Activated naive CD8-positive, alpha-beta T cell treated with anti-CD3 and anti-CD28 coated beads, Interleukin-2, amount 50 U/mL, for 24 hours (primary cell): Measurements from ENCODE around the gene CHERP.
"Not testable (repeated sequence)": the region's sequence is repeated elsewhere in the genome, so short reads cannot be mapped to it uniquely, and the experiment has no call there.

Experiments used
- ATAC-seq: fragments of 150-1000 bp; cut with Tn5 transposase; one replicate; pipeline ENCODE4 v1.10.0; 2021
- DNase-seq: peaks from one replicate; pipeline ENCODE4 v3.0.0; 2021
- H3K27ac Mint-ChIP-seq: one replicate; pipeline ENCODE4 v1.8.0; 2021; ENCODE audit warnings: mild to moderate bottlenecking, mixed read lengths
- H3K27me3 Mint-ChIP-seq: one replicate; pipeline ENCODE4 v1.8.0; 2021; ENCODE audit warnings: mixed read lengths
- H3K36me3 Mint-ChIP-seq: one replicate; pipeline ENCODE4 v1.8.0; 2021; ENCODE audit warnings: low read depth, mixed read lengths
- H3K4me1 Mint-ChIP-seq: one replicate; pipeline ENCODE4 v1.8.0; 2021; ENCODE audit warnings: mixed read lengths
- H3K4me3 Mint-ChIP-seq: one replicate; pipeline ENCODE4 v1.8.0; 2021; ENCODE audit warnings: mild to moderate bottlenecking, moderate library complexity, mixed read lengths
- H3K9me3 Mint-ChIP-seq: one replicate; pipeline ENCODE4 v1.8.0; 2021; ENCODE audit warnings: mixed read lengths

Gene CHERP

GRCh38 chr19:16521715-16522289 is 20.4 kb downstream of the CHERP start:
- no peaks in the 10 kb centered on the region for H3K4me1 Mint-ChIP-seq
- DNase-seq (no peak), ATAC-seq (no peak)
- H3K4me3 Mint-ChIP-seq: no peak overlapping the region
- H3K27ac Mint-ChIP-seq: no peak overlapping the region
- H3K36me3 Mint-ChIP-seq: peaks cover 47% of the 10 kb centered on the region
- no peaks in the 10 kb centered on the region for H3K27me3 Mint-ChIP-seq
- H3K9me3 Mint-ChIP-seq: no peaks in the 10 kb centered on the region

GRCh38 chr19:16520986-16521624 is 21.1 kb downstream of the CHERP start:
- no peaks in the 10 kb centered on the region for H3K4me1 Mint-ChIP-seq
- peaks cover 46% of the 10 kb centered on the region for H3K36me3 Mint-ChIP-seq
- ATAC-seq: no peak

GRCh38 chr19:16520074-16520973 is 21.9 kb downstream of the CHERP start:
- no peaks in the 10 kb centered on the region for H3K4me1 Mint-ChIP-seq
- ATAC-seq: no peak
- H3K4me3 Mint-ChIP-seq: no peak overlapping the region
- H3K27ac Mint-ChIP-seq: no peak overlapping the region
- H3K36me3 Mint-ChIP-seq: peaks cover 43% of the 10 kb centered on the region
- DNase-seq: no peak
- no peaks in the 10 kb centered on the region for H3K27me3 Mint-ChIP-seq
- no peaks in the 10 kb centered on the region for H3K9me3 Mint-ChIP-seq

More at GRCh38 chr19:16520986-16521624, 21.1 kb downstream of the CHERP start:
- Mint-ChIP-seq H3K4me3 (no peak overlapping the region), H3K9me3 (no peaks in the 10 kb centered on the region), H3K27me3 (no peaks in the 10 kb centered on the region), H3K27ac (no peak overlapping the region)
- no peak for DNase-seq

DNA sequence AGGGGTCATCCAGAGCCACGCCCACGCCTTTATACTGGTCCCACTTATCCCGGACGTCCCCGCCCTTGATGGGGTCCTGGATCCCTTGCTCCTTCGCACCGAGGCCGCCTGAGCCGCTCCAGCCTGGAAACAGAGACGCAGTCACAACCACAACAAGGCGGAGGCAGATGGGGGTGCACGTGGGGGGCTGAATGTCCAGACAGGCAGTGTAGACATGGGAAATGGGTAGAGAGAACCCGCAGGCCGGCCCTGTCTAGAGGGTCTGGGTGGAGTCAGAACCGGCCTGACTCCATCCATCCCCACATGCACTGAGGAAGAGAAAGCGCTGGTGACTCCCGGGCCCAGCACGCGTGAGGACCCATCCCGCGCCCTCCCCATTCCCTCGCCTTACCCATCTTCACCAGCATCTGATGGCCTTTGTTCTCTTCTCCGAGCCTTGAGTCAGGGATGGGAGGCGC is 23.0 kb downstream of the CHERP start:
- no peak for DNase-seq
- no peaks in the 10 kb centered on the region for H3K4me1 Mint-ChIP-seq
- H3K4me3 Mint-ChIP-seq: no peak overlapping the region
- no peaks in the 10 kb centered on the region for H3K9me3 Mint-ChIP-seq
- ATAC-seq: no peak
- peaks cover 43% of the 10 kb centered on the region for H3K36me3 Mint-ChIP-seq
- H3K27ac Mint-ChIP-seq: no peak overlapping the region
- H3K27me3 Mint-ChIP-seq: no peaks in the 10 kb centered on the region

- Mint-ChIP-seq H3K4me1 (no peaks in the 10 kb centered on the region), H3K9me3 (no peaks in the 10 kb centered on the region), H3K4me3 (no peak overlapping the region), H3K36me3 (peaks cover 37% of the 10 kb centered on the region), H3K27me3 (no peaks in the 10 kb centered on the region), H3K27ac (peak overlapping the region; percentile 35)
- DNase-seq (no peak), ATAC-seq (no peak)
Measured at GRCh38 chr19:16518483-16519229, 23.6 kb downstream of the CHERP start.

DNA sequence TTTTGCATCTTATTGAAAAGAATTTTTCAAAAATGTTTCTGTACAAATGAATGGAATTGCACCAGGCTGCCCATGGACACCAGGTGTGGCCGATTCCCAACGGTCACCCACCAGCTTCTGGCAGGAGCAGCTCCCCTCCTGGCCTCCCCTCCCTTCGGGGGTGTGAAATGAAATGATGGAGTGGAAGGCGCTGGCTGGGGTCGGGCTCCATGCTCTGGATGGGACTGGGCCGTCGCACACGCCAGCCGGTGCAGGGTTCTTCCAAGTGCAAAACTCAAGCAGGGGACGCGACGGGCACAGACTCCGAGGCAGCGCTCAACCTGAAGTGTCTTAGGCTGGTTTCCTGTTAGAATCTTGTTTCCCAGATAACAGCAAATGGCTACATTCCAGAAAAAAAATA is 24.2 kb downstream of the CHERP start:
- Mint-ChIP-seq H3K27ac (no peak overlapping the region), H3K4me3 (no peak overlapping the region), H3K36me3 (peaks cover 34% of the 10 kb centered on the region), H3K27me3 (no peaks in the 10 kb centered on the region), H3K4me1 (no peaks in the 10 kb centered on the region), H3K9me3 (no peaks in the 10 kb centered on the region)
- ATAC-seq (no peak), DNase-seq (no peak)

DNA sequence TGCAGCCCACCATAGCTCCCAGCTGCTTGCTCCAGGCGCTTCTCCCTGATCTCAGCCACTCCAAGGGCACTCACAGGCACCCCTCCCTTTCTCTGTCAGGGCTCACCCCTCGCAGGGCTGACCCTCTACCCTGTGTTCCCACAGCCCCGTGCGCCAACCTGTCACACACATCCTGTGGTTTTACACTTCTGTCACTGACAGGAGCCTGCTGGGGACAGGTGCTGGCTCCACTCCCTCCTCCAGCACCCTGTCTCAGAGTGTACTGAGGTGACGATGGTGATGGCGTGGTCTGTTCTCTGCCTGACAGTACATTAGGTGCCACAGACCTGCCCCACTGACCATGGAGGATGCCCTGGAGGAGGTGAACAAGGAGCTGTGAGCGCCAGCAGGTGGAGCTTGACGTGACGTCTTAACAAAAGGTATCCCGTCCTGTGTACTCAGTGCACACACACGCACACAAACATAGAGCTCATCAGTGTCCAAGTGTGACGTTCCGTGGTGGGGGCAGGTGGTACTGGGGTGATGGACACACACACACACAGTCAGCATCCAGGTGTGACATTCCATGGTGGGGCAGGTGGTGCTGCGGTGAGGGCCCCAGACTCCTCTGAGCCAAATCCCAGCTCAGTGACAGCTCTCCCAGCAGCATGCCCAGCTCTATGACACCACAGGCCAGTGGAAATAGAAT is 25.2 kb downstream of the CHERP start:
- no peaks in the 10 kb centered on the region for H3K4me1 Mint-ChIP-seq
- no peaks in the 10 kb centered on the region for H3K27me3 Mint-ChIP-seq
- DNase-seq (no peak), ATAC-seq (peak; percentile 27)
- no peak overlapping the region for H3K4me3 Mint-ChIP-seq
- H3K36me3 Mint-ChIP-seq: peaks cover 28% of the 10 kb centered on the region
- no peaks in the 10 kb centered on the region for H3K9me3 Mint-ChIP-seq
- H3K27ac Mint-ChIP-seq: no peak overlapping the region

DNA sequence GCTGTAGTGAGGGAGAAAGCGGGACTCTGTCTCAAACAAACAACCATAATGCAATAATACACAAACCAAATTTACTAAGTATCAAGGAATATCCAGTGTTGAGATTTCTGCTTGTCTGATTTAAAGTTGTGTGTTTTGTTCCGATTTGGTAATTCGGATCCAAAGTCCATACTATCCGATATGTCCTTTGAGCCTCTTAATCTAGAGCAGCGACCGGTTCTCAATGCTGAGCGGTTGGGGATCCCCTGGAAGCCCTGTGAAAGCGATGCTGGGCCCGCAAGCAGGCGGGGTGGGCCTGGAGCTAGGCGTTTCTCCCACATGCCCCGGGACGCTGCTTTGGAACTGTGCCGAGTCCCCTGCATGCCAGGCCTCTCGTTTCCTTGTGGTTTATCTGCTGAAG is 25.9 kb downstream of the CHERP start:
- peaks cover 28% of the 10 kb centered on the region for H3K36me3 Mint-ChIP-seq
- DNase-seq (no peak), ATAC-seq (no peak)
- no peak overlapping the region for H3K4me3 Mint-ChIP-seq
- H3K4me1 Mint-ChIP-seq: no peaks in the 10 kb centered on the region
- H3K27ac Mint-ChIP-seq: no peak overlapping the region
- no peaks in the 10 kb centered on the region for H3K9me3 Mint-ChIP-seq
- H3K27me3 Mint-ChIP-seq: no peaks in the 10 kb centered on the region

GRCh38 chr19:16514383-16515019 is 27.7 kb downstream of the CHERP start:
- H3K27ac Mint-ChIP-seq: no peak overlapping the region
- H3K9me3 Mint-ChIP-seq: no peaks in the 10 kb centered on the region
- no peaks in the 10 kb centered on the region for H3K4me1 Mint-ChIP-seq
- no peak for DNase-seq
- no peak overlapping the region for H3K4me3 Mint-ChIP-seq
- no peaks in the 10 kb centered on the region for H3K27me3 Mint-ChIP-seq
- H3K36me3 Mint-ChIP-seq: peaks cover 14% of the 10 kb centered on the region
- ATAC-seq: peak; percentile 29

DNA sequence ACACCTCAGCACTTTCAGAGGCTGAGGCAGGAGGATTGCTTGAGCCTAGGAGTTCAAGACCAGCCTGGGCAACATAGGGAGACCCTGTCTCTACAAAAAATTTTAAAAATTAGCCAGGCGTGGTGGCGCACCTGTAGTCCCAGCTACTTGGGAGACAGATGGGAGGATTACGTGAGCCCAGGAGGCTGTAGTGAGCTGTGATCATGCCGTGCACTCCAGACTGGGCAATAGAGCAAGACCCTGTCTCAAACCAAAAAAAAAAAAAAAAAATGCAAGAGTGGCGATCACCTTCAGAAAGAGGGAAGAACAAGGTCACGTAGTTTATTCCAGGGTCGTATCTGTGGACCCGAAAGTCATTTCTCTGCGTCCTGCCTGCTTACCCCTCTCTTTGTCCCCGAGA is 29.6 kb downstream of the CHERP start:
- not testable (repeated sequence) for H3K36me3 Mint-ChIP-seq, ATAC-seq, DNase-seq, H3K4me1 Mint-ChIP-seq, H3K9me3 Mint-ChIP-seq, H3K27me3 Mint-ChIP-seq, H3K4me3 Mint-ChIP-seq, H3K27ac Mint-ChIP-seq

DNA sequence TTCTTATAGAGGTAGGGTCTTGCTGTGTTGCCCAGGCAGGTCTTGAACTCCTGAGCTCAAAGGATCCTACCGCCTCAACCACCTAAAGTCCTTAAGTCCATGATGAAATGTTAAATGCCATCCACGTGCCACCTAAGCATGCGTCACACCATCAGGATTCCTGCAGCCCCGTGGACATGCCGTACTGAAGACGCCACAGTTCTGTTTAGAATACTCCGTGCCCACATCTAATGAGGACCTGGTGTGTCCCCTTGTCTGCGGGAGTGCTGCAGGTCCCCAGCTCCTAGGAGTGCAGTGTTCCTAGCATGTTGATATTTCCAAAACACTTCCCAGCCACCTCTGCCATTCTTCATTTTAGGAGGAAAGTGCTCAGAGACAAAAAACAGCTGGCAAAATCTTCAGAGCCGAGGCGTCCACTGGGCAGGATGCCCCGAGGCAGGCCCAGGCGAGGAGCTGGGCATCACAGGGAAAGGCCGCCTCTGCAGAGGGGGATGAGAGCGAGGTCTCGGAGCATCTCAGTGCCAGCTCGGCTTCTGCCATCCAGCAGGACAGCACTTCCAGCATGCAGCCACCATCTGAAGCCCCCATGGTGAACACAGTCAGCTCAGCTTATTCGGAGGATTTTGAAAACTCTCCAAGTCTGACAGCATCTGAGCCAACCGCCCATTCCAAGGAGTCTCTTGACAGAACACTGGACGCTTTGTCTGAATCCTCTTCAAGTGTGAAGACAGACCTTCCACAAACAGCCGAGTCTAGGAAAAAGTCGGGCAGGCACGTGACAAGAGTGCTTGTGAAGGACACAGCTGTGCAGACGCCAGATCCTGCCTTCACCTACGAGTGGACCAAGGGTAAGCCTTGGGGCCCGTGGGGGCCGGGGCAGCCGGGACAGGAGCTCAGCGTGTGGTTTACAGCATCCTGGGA is 32.8 kb downstream of the CHERP start:
- ATAC-seq (no peak), DNase-seq (no peak)
- no peaks in the 10 kb centered on the region for H3K9me3 Mint-ChIP-seq
- no peaks in the 10 kb centered on the region for H3K4me1 Mint-ChIP-seq
- H3K27me3 Mint-ChIP-seq: no peaks in the 10 kb centered on the region
- H3K4me3 Mint-ChIP-seq: no peak overlapping the region
- no peak overlapping the region for H3K27ac Mint-ChIP-seq
- H3K36me3 Mint-ChIP-seq: peaks cover 3% of the 10 kb centered on the region

DNA sequence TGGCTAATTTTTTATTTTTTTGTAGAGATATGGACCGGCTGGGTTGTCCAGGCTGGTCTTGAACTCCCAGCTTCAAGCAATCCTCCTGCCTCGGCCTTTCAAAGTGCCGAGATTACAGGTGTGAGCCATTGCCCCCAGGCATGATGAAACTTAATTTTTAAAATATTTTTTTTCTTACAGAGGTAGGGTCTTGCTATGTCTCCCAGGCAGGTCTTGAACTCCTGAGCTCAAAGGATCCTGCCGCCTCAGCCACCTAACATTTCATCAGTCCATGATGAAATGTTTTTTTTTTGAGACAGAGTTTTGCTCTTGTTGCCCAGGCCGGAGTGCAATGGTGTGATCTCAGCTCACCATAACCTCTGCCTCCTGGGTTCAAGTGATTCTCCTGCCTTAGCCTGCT is 33.7 kb downstream of the CHERP start:
- H3K27me3 Mint-ChIP-seq: no peaks in the 10 kb centered on the region

DNA sequence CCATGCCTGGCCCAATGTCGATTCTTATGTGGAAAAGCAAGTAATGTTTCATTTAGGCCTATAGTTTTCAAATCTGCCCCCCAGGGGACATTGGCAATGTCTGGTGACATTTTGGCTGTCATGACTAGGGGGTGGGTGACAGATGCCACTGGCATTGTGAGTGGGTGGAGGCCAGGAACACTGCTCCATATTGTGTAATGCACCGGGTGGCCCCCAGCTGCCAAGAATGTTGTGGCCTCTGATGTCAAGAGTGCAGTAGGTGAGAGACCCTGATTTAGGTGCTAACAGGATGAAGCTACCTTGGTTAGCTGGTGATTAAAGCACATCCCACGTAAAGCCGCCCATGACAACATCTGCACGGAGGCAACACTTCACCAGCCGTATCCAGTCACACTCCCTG is 35.3 kb downstream of the CHERP start:
- H3K9me3 Mint-ChIP-seq: no peaks in the 10 kb centered on the region
- DNase-seq: no peak

More for the DNA sequence above, 33.7 kb downstream of the CHERP start:
- peaks cover 5% of the 10 kb centered on the region for H3K36me3 Mint-ChIP-seq
- DNase-seq: no peak
- H3K4me1 Mint-ChIP-seq: no peaks in the 10 kb centered on the region
- no peak overlapping the region for H3K27ac Mint-ChIP-seq
- ATAC-seq: no peak
- H3K4me3 Mint-ChIP-seq: no peak overlapping the region
- H3K9me3 Mint-ChIP-seq: no peaks in the 10 kb centered on the region

More for the DNA sequence above, 35.3 kb downstream of the CHERP start:
- H3K27ac Mint-ChIP-seq: no peak overlapping the region
- H3K36me3 Mint-ChIP-seq: peaks cover 5% of the 10 kb centered on the region
- no peak overlapping the region for H3K4me3 Mint-ChIP-seq
- ATAC-seq: no peak
- H3K4me1 Mint-ChIP-seq: peaks cover 2% of the 10 kb centered on the region
- no peaks in the 10 kb centered on the region for H3K27me3 Mint-ChIP-seq
